SU-DHL-6 (cell line): ENCODE results near the gene ERRFI1.

Experiments
- H2AFZ ChIP-seq: fragments of 200-600 bp; sonication (generic); 2 replicates; pipeline ENCODE4 v1.6.1; 2014; ENCODE audit warnings: low read depth, mild to moderate bottlenecking, moderate library complexity, mixed read lengths, antibody characterized with exemption, low read length; ENCODE audit not compliant: severe bottlenecking
- H3F3A ChIP-seq: fragments of 200-600 bp; shearing (Covaris generic); 2 replicates; pipeline ENCODE4 v1.6.0; 2016; ENCODE audit warnings: antibody characterized with exemption, mild to moderate bottlenecking; ENCODE audit not compliant: insufficient read depth
- H3K27ac ChIP-seq: fragments of 200-600 bp; sonication (generic); 2 replicates; pipeline ENCODE4 v1.5.1; 2016; ENCODE audit warnings: low read depth, mild to moderate bottlenecking, low read length, moderate library complexity, mixed read lengths
- H3K27me3 ChIP-seq: fragments of 200-600 bp; sonication (generic), shearing (Covaris generic); 2 replicates; pipeline ENCODE4 v1.6.0; 2014; ENCODE audit warnings: mild to moderate bottlenecking, low read length
- H3K36me3 ChIP-seq: fragments of 200-600 bp; sonication (generic); 2 replicates; pipeline ENCODE4 v1.6.1; 2014; ENCODE audit warnings: mild to moderate bottlenecking, low read length, mixed read lengths
- H3K4me2 ChIP-seq: fragments of 300-600, 200-600 bp; shearing (Covaris generic), sonication (generic); 2 replicates; pipeline ENCODE4 v1.6.0; 2014; ENCODE audit warnings: low read length, low read depth, mild to moderate bottlenecking; ENCODE audit not compliant: poor library complexity, severe bottlenecking
- H3K4me3 ChIP-seq: fragments of 200-600 bp; sonication (generic); 2 replicates; pipeline ENCODE4 v1.5.1; 2014; ENCODE audit warnings: antibody characterized with exemption, low read length, mild to moderate bottlenecking, mixed read lengths; ENCODE audit not compliant: insufficient read depth, poor library complexity, severe bottlenecking
- H3K79me2 ChIP-seq: fragments of 200-600 bp; sonication (generic); 2 replicates; pipeline ENCODE4 v1.6.1; 2014; ENCODE audit warnings: mild to moderate bottlenecking, low read length, moderate library complexity; ENCODE audit not compliant: insufficient read depth
- H3K9ac ChIP-seq: fragments of 200-600 bp; sonication (generic); 2 replicates; pipeline ENCODE4 v1.7.0; 2014; ENCODE audit warnings: mild to moderate bottlenecking, low read length
- H3K9me2 ChIP-seq: fragments of 200-600 bp; sonication (generic); replicated peaks from 2 replicates; pipeline ENCODE4 v1.6.1; 2014; ENCODE audit warnings: low read length; ENCODE audit not compliant: insufficient read depth
- H3K9me3 ChIP-seq: fragments of 200-600 bp; sonication (generic); 2 replicates; pipeline ENCODE4 v1.6.1; 2014; ENCODE audit warnings: low read length, mixed read lengths; ENCODE audit not compliant: insufficient read depth
- H4K20me1 ChIP-seq: fragments of 200-600 bp; sonication (generic); 2 replicates; pipeline ENCODE4 v1.6.1; 2014; ENCODE audit warnings: low read depth, mild to moderate bottlenecking, antibody characterized with exemption, low read length, moderate library complexity, mixed read lengths
- EZH2phosphoT487 ChIP-seq: fragments of 200-600 bp; sonication (generic), shearing (Covaris generic); conservative IDR thresholded peaks from 2 replicates; pipeline ENCODE4 v1.6.1; 2018; ENCODE audit warnings: mild to moderate bottlenecking, antibody characterized with exemption, low read length, moderate library complexity, mixed read lengths
- TF ChIP-seq, protein P1 (sequence below): fragments of 200-600 bp; sonication (generic); IDR thresholded peaks from one replicate; pipeline ENCODE4 v1.5.1; 2017; ENCODE audit warnings: antibody characterized with exemption, mild to moderate bottlenecking, low read length, moderate library complexity; ENCODE audit not compliant: insufficient read depth, poor library complexity, severe bottlenecking

ERRFI1 gene

DNA sequence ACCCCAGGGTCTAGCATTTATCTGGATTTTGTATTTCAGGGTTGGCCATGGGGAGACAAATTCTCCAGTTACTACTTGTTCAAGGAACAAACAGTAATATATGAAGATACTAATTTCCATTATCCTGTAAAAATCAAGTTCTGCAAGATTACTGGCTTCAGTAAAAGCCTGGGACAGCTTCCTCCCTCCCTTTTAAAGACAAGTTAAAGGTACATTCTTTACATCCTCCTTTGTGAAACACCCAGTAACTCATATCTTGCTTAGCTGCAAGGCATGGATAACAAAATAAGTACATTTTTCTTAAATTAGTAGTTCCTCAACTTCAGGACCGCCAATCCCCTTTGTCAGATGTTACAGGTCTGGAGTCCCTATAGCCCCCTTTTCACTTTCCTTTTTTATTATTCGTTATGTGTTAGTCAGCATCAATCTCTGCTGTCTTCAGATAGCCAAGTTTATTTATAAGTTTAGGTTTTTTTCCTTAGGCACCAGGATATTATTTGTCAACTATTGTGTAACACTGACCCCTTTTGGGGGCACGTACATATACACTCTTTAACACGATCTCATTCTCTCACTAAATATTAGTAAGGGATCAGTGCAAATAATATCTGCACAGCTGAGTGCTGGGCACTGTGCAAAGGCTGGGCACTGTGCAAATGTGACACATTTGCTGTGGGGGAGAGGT lies 9.8 kb downstream of the ERRFI1 start:
- TF ChIP-seq, protein P1, sequence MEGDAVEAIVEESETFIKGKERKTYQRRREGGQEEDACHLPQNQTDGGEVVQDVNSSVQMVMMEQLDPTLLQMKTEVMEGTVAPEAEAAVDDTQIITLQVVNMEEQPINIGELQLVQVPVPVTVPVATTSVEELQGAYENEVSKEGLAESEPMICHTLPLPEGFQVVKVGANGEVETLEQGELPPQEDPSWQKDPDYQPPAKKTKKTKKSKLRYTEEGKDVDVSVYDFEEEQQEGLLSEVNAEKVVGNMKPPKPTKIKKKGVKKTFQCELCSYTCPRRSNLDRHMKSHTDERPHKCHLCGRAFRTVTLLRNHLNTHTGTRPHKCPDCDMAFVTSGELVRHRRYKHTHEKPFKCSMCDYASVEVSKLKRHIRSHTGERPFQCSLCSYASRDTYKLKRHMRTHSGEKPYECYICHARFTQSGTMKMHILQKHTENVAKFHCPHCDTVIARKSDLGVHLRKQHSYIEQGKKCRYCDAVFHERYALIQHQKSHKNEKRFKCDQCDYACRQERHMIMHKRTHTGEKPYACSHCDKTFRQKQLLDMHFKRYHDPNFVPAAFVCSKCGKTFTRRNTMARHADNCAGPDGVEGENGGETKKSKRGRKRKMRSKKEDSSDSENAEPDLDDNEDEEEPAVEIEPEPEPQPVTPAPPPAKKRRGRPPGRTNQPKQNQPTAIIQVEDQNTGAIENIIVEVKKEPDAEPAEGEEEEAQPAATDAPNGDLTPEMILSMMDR = no peak
- no peak for TF ChIP-seq EZH2phosphoT487
- Histone ChIP-seq H3K4me2 (no peak overlapping the region), H3K9ac (no peak overlapping the region), H3K27me3 (no peaks in the 10 kb centered on the region), H3F3A (no peaks in the 10 kb centered on the region), H3K9me3 (no peaks in the 10 kb centered on the region), H3K27ac (no peak overlapping the region), H3K36me3 (no peaks in the 10 kb centered on the region), H3K79me2 (no peaks in the 10 kb centered on the region), H3K4me3 (no peak overlapping the region), H3K9me2 (no peaks in the 10 kb centered on the region), H2AFZ (no peak overlapping the region), H4K20me1 (no peaks in the 10 kb centered on the region)

DNA sequence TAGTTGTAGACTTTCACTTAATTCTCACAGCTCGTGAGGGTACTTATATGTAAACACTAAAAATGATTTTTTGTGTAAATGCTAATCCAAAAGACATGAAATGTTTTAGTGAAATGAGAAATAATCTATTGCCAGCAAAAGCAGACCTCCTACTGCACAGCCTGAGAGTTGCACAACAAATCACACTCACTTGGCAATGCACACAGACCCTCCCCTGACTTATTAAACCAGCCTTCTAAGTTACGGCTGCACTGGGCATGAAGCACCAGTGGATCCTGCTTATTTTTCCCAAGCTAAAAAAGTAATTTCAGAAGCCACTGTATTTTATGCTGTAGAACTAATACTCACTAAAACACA lies 10.3 kb downstream of the ERRFI1 start:
- Histone ChIP-seq H3K36me3 (no peaks in the 10 kb centered on the region), H3K79me2 (no peaks in the 10 kb centered on the region), H3K4me3 (no peak overlapping the region), H3K9me3 (no peaks in the 10 kb centered on the region), H3K27ac (no peak overlapping the region), H3F3A (no peaks in the 10 kb centered on the region), H3K9ac (no peak overlapping the region), H4K20me1 (no peaks in the 10 kb centered on the region), H3K4me2 (no peak overlapping the region), H2AFZ (no peak overlapping the region), H3K27me3 (no peaks in the 10 kb centered on the region), H3K9me2 (no peaks in the 10 kb centered on the region)
- TF ChIP-seq, protein P1 = no peak
- no peak for TF ChIP-seq EZH2phosphoT487

DNA sequence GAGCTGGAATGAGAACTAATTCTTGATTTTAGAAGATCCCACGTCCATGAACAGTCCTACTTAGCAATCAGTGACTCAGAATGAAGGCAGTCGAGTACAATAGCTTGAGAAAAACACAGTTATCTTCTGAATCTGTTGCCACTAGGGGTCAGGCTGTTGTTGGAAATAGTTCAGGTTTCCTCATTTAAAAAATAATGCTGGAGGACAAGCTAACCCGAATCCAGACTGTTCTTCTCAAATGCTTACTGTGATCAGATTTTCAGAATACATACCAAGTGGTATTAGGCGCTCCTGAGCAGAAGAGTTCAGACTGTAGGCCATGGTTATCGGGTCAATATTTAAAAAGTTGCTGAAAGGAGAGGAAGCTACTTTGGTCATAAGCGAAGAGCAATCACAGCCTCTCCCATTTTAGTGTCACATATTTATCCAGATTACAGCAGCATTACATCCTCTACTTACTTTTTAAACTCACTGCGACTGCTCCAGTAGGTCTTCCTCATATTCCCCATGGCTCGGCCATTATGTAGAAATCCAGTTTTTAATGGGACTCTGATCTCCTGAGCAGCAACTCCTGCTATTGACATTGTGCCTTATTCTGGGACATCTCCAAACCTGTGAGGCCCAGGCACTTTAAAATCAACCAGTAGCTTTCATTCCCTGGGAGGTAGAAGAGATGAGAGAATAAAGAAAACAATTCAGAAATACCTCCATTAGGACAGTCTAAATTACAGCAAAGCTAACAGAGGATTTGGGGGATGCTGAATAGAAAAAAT lies 10.9 kb downstream of the ERRFI1 start:
- no peak overlapping the region for H3K27ac ChIP-seq
- no peaks in the 10 kb centered on the region for H3K9me3 ChIP-seq
- no peak overlapping the region for H2AFZ ChIP-seq
- H3K27me3 ChIP-seq = no peaks in the 10 kb centered on the region
- no peaks in the 10 kb centered on the region for H3K9me2 ChIP-seq
- TF ChIP-seq, protein P1 = peak; percentile 49
- no peak for TF ChIP-seq EZH2phosphoT487
- H3K4me3 ChIP-seq = no peak overlapping the region
- no peaks in the 10 kb centered on the region for H4K20me1 ChIP-seq
- H3K4me2 ChIP-seq = no peak overlapping the region
- H3K79me2 ChIP-seq = no peaks in the 10 kb centered on the region
- no peaks in the 10 kb centered on the region for H3K36me3 ChIP-seq
- H3K9ac ChIP-seq = no peak overlapping the region
- no peaks in the 10 kb centered on the region for H3F3A ChIP-seq
